Cerebellar nuclear complex (tissue), 1 donor: ENCODE data around the gene TNXB.
"Not testable (repeated sequence)": the region's sequence is repeated elsewhere in the genome, so short reads cannot be mapped to it uniquely, and the experiment has no call there.

Source experiments
- DNase-seq, 2 experiments: peaks; one replicate each; lab custom pipeline; 2025; lab: John Stamatoyannopoulos, UW

The TNXB gene

GRCh38 chr6:32060966-32061655 is 48.0 kb downstream of the TNXB start:
- no peak for DNase-seq

DNA sequence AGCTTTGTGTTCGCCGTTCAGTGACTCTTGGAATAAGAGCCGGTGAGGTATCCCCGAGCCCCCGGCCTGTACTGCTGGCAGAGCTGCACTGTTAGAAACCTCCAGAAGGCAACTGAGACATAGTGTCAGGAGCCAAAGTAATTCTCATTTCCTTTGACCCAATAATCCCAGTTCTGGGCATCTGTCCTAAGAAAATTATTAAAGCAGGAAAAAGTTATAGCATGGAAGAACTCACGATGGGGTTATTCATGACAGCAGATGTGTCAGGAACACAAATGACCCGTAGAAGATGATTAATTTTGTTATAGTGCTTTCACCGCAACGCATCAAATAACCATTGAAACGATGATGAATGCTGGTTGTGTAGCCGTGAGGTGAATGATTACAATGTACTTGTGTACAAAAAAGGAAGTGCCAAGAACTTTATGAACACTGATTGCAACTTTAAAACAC is 50.6 kb downstream of the TNXB start:
- no peak for DNase-seq

- no peak for DNase-seq
These were observed 51.2 kb downstream of the TNXB start for GRCh38 chr6:32057966-32058365.

GRCh38 chr6:32056254-32056653 is 52.9 kb downstream of the TNXB start:
- no peak for DNase-seq

DNA sequence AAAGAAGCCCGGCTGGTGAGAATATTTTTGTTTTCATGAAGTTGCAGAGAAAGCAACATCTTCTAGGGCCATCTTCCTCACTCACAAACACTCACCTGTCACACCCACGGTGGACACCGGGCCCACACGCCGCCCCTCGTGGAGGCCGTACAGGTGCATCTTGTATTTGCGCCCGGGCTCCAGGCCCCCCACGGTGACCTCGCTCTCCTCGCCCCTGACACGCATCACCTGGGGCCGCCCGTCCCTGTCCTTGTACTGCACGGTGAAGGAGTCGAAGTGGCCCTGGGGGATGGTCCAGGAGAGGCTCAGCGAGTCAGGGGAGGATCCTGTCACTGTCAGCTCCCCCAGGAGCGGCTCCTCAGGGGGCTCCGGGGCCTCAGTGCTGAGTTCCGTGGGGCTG is 53.4 kb downstream of the TNXB start:
- not testable (repeated sequence) for DNase-seq

DNA sequence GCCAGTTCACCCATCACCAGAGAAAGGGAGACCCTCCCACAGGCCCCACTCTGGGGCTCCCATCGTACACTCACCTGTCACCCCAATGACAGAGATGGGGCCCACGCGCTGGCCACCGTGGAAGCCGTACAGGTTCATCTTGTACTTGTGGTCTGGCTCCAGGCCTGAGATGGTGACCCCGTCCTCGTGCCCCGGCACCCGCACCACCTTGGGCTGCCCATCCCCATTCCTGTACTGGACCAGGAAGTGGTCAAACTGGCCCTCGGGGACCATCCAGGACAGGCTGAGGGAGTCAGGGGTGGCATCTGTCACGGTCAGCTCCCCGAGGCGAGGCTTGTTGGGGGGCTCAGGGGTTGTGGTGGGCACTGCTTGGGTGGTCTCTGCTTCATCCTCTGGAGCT is 55.8 kb downstream of the TNXB start:
- not testable (repeated sequence) for DNase-seq

DNA sequence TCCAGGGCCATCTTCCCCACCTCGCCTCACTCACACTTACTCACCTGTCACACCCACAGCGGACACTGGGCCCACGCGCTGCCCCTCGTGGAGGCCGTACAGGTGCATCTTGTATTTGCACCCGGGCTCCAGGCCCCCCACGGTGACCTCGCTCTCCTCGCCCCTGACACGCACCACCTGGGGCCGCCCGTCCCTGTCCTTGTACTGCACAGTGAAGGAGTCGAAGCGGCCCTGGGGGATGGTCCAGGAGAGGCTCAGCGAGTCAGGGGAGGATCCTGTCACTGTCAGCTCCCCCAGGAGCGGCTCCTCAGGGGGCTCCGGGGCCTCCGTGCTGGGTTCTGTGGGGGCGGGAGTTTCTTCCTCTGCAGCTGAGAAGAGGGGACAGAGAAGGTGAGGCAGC is 56.5 kb downstream of the TNXB start:
- DNase-seq: not testable (repeated sequence)

DNA sequence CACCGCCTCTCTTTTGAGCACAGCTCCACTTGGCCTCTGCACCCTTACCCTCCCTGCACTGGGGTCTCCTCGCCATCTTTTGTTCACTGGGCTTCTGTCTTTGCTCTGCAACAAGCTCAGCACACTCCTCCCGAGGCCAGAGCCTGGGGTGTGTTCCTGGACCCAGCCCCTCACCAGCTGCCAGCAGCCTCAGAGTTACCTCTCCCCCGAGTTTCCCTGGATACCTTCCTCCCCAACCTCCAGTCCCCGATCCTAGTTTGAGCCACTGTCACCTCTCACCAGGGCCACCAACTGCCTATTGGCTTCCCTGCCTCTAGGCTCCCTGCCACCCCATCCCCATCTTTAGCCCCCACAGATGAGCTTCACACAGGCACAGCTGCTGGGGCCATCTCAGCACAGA is 58.6 kb downstream of the TNXB start:
- DNase-seq: no peak

GRCh38 chr6:32049736-32050135 is 59.4 kb downstream of the TNXB start:
- not testable (repeated sequence) for DNase-seq

DNA sequence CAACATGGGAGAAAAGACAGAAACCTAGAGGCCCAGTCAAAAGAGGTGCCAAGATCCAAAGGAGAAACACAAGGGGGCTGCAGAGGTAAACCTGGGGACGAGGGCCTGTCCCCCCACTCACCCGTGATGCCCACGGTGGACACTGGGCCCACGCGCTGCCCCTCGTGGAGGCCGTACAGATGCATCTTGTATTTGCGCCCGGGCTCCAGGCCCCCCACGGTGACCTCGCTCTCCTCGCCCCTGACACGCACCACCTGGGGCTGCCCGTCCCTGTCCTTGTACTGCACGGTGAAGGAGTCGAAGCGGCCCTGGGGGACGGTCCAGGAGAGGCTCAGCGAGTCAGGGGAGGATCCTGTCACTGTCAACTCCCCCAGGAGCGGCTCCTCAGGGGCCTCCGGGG is 60.0 kb downstream of the TNXB start:
- DNase-seq: not testable (repeated sequence)

DNA sequence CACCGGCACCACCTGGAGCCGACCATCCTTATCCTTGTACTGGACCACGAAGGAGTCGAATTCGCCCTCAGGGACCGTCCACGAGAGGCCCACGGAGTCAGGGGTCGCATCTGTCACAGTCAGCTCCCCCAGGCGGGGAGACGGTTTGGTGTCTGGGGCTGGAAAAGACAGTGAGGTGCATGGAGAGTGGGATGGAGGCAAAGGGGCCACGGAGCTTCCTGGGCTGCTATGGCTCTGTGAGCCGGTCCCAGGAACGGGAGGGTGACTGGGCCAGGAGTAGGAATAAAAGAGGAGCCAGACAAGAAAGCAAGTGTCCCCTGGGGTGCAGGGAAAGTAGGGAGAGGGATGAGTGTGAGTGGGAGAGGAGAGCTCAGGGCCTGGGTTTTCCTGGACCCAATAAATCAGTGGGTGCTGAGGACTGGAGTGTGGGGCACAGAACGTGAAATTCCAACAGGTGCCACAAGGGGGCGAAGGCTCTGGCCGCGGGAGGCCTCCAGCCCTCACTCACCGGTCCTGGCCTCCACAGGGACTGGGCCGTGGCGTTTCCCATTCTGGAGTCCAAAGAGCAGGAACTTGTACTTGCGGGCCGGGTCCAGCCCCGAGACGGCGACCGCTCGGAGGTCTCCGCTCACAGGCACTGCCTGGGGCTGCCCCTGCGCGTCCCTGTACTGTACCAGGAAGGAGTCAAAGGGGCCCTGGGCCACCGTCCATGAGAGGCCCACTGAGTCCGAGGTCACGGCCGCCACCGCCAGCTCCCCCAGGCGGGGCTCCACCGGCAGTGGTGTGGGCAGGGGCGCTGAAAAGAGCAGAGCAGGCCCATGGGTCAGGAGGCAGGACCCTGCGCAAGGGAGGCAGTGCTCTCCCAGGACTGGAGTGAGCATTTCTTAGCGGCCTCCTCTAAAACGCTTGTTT is 61.0 kb downstream of the TNXB start:
- DNase-seq: no peak

- DNase-seq: no peak
These were observed 61.6 kb downstream of the TNXB start for GRCh38 chr6:32047539-32047854.

GRCh38 chr6:32047084-32047478 is 62.1 kb downstream of the TNXB start:
- no peak for DNase-seq

DNA sequence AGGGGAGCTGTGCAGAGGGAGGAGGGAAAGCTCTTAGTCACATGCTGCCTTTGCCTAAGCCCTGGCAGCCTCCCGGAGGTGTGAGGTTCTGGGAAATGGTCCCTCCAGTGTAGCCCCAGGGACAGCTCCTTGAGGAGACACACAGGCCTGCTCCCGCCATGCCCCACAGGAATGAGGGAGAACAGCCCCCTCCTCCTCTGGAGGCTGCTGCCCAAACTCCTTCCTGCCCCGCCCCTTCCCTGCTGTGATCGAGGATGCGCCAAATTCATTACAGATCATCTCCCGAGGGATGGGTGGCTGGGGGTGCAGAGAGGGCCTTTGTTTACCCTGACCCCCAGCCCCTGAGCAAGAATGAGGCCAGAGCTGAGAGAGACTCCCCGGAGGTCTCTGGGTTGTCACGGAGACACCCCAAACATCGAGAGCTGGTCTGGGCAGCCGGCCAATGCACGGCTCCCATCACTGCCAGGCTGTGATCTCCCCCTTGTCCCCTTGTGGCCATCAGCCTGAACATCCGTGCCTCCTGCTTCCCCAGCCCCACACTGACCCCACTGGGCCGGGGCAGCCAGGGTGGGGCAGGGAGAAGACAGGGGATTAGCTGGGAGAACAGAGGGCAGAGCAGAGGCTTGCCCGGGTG is 62.6 kb downstream of the TNXB start:
- DNase-seq: no peak

- no peak for DNase-seq
These were observed 63.2 kb downstream of the TNXB start for GRCh38 chr6:32045811-32046449.

- not testable (repeated sequence) for DNase-seq
These were observed 64.2 kb downstream of the TNXB start for GRCh38 chr6:32044916-32045315.

DNA sequence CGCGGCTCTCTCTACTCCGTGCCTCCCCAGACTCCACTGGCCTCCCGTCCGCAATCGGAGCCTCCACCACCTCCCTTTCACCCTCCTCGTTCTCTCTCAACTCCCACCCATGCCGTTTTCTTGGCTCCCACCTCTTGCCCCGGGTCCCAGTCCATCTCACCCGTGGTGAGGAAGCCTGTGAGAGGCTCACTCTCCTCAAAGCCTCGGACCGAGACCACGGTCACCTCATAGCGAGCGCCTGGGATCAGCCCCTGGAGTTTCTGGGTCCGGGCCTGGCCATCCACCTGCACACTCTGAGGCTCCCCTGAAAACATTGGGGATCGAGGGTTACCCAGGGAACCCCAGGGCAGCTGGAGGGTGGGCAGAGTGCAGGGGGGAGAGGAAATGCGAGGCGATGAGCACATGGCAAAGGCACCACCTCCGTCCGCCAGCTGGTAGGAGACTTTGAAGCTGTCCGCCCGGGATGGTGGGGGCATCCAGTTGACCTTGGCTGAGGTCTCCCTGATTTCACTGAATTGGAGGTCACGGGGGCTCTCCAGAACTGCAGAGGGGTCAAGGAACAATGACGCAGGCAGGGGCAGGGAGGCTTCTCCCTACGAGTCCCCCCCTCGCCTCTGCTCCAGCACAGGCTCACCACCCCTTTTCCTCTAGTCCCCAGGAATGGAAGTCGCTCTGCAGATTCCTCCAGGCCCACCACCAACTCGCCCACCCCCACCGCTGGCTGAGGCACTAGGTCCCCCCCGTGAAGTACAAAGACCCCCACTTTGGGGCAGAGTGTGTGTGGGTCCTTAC is 65.4 kb downstream of the TNXB start:
- DNase-seq: not testable (repeated sequence)

GRCh38 chr6:32042276-32042675 is 66.9 kb downstream of the TNXB start:
- DNase-seq: not testable (repeated sequence)

- DNase-seq: not testable (repeated sequence)
These were observed 67.8 kb downstream of the TNXB start for GRCh38 chr6:32041385-32041784.

- DNase-seq: not testable (repeated sequence)
These were observed 68.2 kb downstream of the TNXB start for GRCh38 chr6:32041050-32041321.

- DNase-seq: not testable (repeated sequence)
These were observed 68.7 kb downstream of the TNXB start for GRCh38 chr6:32040299-32041049.
